ENCODE data around the gene EXOSC9.

DNA sequence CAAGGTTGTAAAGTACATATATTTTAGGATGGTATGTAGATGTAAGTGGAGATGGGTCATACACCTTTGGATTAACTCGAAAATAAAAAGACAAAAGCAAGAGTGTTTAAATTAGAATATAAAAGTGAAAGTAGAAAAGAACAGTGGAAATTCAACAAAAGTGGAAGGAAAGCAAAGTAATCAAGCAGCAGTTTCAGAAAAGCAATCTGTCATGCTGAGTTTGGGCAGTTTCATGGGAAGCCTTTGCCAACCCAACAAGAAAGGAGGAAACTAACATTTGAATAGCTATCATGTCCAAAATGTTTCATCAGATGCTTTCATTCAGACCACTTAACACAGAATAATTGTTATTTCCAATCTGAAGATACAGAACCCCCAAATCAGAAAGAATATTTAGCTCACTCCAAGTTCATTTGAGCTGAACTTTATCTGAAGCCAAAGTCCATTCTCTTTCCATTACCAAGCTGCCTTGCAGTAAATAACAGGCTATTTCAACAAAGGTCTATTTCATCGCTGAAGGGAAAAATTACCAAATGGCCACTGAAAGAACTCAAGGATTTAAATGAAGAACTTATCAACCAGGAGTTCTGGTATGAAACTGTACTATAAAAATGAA, 1.8 kb upstream of the EXOSC9 start:
- TF ChIP-seq, protein P1, sequence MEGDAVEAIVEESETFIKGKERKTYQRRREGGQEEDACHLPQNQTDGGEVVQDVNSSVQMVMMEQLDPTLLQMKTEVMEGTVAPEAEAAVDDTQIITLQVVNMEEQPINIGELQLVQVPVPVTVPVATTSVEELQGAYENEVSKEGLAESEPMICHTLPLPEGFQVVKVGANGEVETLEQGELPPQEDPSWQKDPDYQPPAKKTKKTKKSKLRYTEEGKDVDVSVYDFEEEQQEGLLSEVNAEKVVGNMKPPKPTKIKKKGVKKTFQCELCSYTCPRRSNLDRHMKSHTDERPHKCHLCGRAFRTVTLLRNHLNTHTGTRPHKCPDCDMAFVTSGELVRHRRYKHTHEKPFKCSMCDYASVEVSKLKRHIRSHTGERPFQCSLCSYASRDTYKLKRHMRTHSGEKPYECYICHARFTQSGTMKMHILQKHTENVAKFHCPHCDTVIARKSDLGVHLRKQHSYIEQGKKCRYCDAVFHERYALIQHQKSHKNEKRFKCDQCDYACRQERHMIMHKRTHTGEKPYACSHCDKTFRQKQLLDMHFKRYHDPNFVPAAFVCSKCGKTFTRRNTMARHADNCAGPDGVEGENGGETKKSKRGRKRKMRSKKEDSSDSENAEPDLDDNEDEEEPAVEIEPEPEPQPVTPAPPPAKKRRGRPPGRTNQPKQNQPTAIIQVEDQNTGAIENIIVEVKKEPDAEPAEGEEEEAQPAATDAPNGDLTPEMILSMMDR (conservative IDR thresholded peaks at IDR 0.05 in 1 of 2, IDR thresholded peaks at IDR 0.05 in 1 of 2; ENCODE audit: extremely low read depth in 1 of 2, insufficient read depth in 1 of 2, low read depth in 1 of 2, low read length in 2 of 2) = no peak
- TF ChIP-seq EZH2 (IDR thresholded peaks at IDR 0.05; ENCODE audit: borderline replicate concordance, low read length) = no peak

Data from mammary epithelial cell (primary cell).